22Rv1 (cell line): ENCODE measurements around the gene LIPA.
A peak's percentile ranks its signal among the peaks of the same experiment; 100 is the strongest.

Source experiments
- H3K27ac ChIP-seq: fragments of 450-650 bp; 2 replicates; pipeline ENCODE4 v1.5.1; 2017
- ZFX ChIP-seq: fragments of 450-650 bp; IDR thresholded peaks from 2 replicates; pipeline ENCODE4 v1.6.1; 2017; ENCODE audit warnings: antibody characterized with exemption, borderline replicate concordance
- TF ChIP-seq, protein P1 (sequence below): fragments of 450-650 bp; IDR thresholded peaks from 2 replicates; pipeline ENCODE4 v1.5.1; 2017; ENCODE audit warnings: mild to moderate bottlenecking

Gene LIPA

DNA sequence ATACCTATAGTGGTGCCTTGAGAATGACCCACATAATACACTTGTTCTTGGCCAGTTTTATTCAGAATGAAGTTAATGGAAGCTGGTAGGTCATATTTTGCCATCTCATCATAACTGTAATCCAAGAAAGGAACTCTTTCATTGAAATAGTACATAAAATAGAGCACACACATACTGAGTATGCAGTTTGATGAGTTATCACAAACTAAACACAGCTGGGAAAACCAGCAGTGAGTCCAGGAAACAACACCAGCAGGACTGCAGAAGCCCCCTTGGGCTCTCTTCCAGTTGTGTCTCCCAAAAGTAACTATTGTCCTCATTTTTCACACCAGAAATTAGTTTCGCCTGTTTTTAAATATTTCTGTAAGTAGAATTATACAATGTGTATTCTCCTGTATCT lies 24.7 kb downstream of the LIPA start:
- no peak overlapping the region for H3K27ac ChIP-seq
- TF ChIP-seq, protein P1, sequence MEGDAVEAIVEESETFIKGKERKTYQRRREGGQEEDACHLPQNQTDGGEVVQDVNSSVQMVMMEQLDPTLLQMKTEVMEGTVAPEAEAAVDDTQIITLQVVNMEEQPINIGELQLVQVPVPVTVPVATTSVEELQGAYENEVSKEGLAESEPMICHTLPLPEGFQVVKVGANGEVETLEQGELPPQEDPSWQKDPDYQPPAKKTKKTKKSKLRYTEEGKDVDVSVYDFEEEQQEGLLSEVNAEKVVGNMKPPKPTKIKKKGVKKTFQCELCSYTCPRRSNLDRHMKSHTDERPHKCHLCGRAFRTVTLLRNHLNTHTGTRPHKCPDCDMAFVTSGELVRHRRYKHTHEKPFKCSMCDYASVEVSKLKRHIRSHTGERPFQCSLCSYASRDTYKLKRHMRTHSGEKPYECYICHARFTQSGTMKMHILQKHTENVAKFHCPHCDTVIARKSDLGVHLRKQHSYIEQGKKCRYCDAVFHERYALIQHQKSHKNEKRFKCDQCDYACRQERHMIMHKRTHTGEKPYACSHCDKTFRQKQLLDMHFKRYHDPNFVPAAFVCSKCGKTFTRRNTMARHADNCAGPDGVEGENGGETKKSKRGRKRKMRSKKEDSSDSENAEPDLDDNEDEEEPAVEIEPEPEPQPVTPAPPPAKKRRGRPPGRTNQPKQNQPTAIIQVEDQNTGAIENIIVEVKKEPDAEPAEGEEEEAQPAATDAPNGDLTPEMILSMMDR, result no peak
- TF ChIP-seq ZFX, result no peak

DNA sequence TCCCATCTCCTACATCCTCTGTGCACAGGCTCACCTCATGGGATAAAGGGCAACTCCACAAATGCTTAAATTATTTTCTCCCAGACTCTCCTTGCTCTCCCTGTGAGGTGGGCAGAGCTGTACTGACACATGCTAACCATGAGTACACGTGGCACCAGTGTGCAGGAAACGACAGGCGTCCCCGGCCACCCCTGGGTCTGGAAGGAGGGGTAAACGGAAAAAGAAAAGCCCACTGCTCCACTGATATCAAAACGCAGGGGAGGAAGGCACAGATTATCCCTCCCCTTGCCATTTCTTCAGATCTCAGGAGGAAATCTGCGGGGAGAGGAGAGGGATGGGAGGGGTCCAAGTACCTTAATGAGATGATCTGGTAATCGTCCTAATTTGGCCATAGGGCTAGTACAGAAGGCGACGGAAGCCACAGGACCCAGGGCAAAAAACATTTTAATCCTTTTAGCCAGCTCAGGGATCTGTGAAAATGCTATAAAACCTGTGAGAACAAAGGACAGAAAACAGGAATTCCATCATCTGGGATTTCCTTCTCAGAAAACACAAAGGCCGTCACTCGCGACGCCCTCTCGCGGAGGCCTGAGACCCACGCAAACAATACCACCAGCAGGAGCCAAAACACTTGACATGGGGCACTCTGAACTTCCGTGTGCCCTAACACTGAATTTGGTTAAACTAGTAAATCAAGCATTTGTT lies 26.7 kb downstream of the LIPA start:
- H3K27ac ChIP-seq, result no peak overlapping the region
- no peak for TF ChIP-seq ZFX
- TF ChIP-seq, protein P1, result no peak

DNA sequence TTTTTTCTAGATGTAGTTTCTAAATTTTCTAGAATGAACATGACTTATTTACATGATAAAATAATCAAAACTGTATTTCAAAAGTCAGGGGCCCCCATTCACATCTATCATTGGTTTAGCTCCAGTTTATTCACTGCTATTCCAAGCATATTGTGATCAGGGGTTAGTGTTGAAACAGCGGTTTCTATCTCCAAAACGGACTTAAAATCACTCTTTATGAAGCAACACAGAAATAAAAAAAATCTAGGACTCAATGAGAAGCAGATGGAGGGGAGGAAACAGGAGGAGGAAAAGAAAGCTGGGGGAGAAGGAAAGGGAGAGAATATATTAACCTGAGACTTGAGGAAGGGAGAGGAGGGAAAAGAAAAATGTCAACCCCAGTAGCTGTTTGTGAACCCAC lies 29.7 kb downstream of the LIPA start:
- no peak overlapping the region for H3K27ac ChIP-seq
- TF ChIP-seq ZFX, result no peak
- TF ChIP-seq, protein P1, result no peak

DNA sequence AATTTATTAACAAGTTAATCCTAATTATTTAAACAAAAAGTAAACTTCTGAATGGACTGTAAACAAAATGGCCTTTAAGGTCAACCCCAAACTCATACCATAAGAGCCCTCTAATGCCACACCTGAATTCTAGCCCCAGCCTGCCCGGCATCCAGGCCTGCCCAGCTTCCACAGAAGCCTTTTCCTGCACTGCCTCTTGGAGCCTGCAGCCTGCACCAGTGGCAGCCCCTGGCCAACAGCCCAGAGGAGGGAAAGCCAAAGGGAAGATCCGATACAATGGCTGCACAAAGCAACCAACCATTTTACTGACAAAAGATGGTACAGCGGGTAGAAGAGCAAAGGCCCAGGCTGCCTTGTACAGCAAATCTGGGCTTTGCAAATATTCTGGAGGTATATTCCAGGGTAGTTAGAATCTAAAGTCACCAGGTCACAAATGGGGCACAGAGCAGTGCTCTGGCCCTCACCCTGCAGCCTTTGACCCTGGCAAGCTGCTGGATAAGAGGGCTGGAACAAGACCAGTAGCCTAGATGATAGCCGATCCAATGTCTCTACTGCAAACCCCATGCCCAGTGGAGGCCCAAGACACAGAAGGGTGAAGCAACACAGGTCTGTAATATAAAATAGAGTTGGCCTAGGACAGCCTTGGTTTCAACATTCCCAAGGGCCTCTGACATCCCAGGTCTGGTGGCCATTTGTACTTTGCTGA lies 31.9 kb downstream of the LIPA start:
- no peak overlapping the region for H3K27ac ChIP-seq
- TF ChIP-seq, protein P1, result no peak
- TF ChIP-seq ZFX, result no peak

DNA sequence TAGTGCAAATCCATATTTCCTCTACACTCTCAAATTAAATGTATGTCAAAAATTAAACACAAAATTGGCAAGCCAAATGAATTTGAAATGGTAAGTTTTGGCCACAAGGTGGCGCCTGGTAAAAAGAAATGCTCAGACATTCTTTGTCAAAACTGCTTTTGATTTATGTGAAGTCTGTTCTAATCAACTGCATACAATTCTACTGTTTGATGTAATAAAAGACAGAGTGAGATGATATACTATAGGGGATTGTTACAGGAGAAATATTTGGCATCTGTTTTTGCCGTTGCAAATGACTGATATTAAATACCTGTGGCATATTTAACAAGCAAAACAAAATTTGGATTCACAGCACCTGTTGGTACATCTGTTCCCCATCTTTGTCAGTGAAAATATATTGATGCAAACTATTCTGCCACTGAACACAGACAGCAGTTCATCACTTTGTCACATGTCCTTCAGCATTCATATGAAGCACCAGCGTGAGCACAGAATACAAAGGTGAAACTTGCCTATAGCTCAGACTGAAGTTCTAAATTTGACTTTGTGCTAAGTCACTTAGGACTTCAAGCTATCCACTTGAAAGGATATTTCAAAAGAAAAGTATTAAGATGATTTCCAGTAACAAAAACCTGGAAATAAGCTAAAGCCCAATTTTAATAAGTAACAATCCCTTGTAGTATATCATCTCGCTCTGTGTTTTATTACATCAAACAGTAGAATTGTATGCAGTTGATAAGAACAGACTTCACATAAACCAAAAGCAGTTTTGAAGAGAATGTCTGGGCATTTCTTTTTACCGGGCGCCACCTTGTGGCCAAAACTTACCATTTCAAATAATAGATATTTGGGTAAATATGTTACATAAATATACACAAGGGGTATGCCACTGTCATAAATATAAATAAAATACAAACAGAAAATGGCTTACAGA lies 34.3 kb downstream of the LIPA start:
- H3K27ac ChIP-seq, result peak overlapping the region; percentile 23; the same call in 1 of the 2 replicates
- TF ChIP-seq, protein P1, result peak; percentile 75
- no peak for TF ChIP-seq ZFX

DNA sequence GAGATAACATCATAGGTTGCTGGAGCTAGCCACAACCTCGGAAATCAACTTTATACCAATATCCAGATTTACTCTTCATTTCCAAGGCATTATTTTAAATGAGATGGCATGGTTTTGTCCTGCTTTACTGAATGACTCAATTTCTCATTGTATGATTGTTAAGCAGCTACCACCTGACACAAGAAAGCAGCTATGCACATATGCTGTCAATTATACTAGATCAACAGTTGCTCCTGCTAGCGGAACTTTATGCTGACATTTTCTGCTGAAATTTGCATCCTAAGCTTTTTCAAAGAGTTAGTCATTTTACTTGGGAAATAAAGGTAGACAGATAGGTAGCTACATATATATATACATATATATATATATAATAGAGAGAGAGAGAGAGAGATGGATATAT lies 35.5 kb downstream of the LIPA start:
- TF ChIP-seq, protein P1, result no peak
- no peak overlapping the region for H3K27ac ChIP-seq
